HG03558 (cell line): Measurements from ENCODE around the gene CPTP.

ENCODE experiments used
- ATAC-seq: cut with Tn5 transposase; IDR thresholded peaks from one replicate; pipeline ENCODE4 v1.9.1; 2021; ENCODE audit warnings: moderate number of reproducible peaks; ENCODE audit not compliant: unreplicated experiment; ENCODE audit errors: extremely low read depth

CPTP gene

GRCh38 chr1:1324524-1325287 lies at the start of gene CPTP, which contains the start of gene INTS11:
CPTP (plus strand) TSS chr1:1324802; CDS start chr1:1326911, 2,109 bp downstream.
INTS11 (minus strand) TSS chr1:1324660; CDS start chr1:1324608, 52 bp downstream.
- peak; percentile 40 for ATAC-seq

- ATAC-seq: no peak
Measured at GRCh38 chr1:1274931-1275431, 49.6 kb upstream of the CPTP start.

- ATAC-seq: no peak
Measured at GRCh38 chr1:1275836-1276235, 48.8 kb upstream of the CPTP start.

GRCh38 chr1:1278620-1279019 lies 46.0 kb upstream of the CPTP start:
- ATAC-seq: no peak

GRCh38 chr1:1279028-1279427 lies 45.6 kb upstream of the CPTP start:
- no peak for ATAC-seq

- no peak for ATAC-seq
Measured at GRCh38 chr1:1280782-1281481, 43.7 kb upstream of the CPTP start.

GRCh38 chr1:1281533-1282321 lies 42.9 kb upstream of the CPTP start:
- no peak for ATAC-seq

- no peak for ATAC-seq
Measured at GRCh38 chr1:1282998-1283397, 41.6 kb upstream of the CPTP start.

GRCh38 chr1:1283821-1284220 lies 40.8 kb upstream of the CPTP start:
- no peak for ATAC-seq

GRCh38 chr1:1284221-1285101 lies 40.1 kb upstream of the CPTP start:
- ATAC-seq: no peak

- no peak for ATAC-seq
Measured at GRCh38 chr1:1285102-1285571, 39.5 kb upstream of the CPTP start.

- ATAC-seq: no peak
Measured at GRCh38 chr1:1285611-1286311, 38.8 kb upstream of the CPTP start.

- ATAC-seq: no peak
Measured at GRCh38 chr1:1286313-1287261, 38.0 kb upstream of the CPTP start.

- ATAC-seq: no peak
Measured at GRCh38 chr1:1287288-1288110, 37.1 kb upstream of the CPTP start.

GRCh38 chr1:1290238-1290731 lies 34.3 kb upstream of the CPTP start:
- no peak for ATAC-seq

- ATAC-seq: no peak
Measured at GRCh38 chr1:1291023-1291528, 33.5 kb upstream of the CPTP start.
